ENCODE data around the gene PIGS.

The PIGS gene

GRCh38 chr17:28528327-28529012 lies 42.9 kb downstream of the PIGS start:
- TF ChIP-seq CTCF (IDR thresholded peaks at IDR 0.05; ENCODE audit: control extremely low read depth, extremely low read depth, low read depth, missing control alignments): no peak
- ChIA-PET POLR2A (no interaction called here), CTCF (interaction anchor here (0.8 to 5.8 kb wide), 7 partner anchors 8 to 40 kb away, joined by 3 to 25 read pairs (median 6); no protein-coding TSS in a partner anchor)
- DNase-seq (ENCODE audit: extremely low spot score): no peak

DNA sequence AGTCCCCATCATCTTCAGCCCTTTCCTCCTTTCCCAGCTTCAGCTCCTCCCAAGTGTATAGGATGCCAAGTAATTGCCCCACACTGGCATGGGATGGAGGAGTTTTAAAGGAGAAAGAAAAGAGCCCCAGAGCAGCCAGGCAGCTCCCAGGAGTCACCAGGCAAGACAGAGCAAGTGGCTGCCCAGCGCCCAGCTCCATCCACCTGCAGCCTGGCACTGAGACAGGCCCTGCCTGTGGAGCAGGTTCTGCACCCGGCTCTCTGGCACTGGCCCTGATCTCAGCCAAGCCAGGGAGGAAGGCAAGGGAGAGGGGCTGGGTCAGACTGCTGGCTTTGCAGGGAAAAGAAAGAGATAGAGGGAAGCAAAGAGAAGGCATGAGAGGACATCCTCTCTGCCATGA lies 43.5 kb downstream of the PIGS start:
- no peak for TF ChIP-seq CTCF (IDR thresholded peaks at IDR 0.05; ENCODE audit: control extremely low read depth, extremely low read depth, low read depth, missing control alignments)
- CTCF ChIA-PET: interaction anchor here (0.8 to 5.8 kb wide), 6 partner anchors 10 to 39 kb away, joined by 3 to 25 read pairs (median 8); no protein-coding TSS in a partner anchor
- no peak for DNase-seq (ENCODE audit: extremely low spot score)
- POLR2A ChIA-PET: no interaction called here

DNA sequence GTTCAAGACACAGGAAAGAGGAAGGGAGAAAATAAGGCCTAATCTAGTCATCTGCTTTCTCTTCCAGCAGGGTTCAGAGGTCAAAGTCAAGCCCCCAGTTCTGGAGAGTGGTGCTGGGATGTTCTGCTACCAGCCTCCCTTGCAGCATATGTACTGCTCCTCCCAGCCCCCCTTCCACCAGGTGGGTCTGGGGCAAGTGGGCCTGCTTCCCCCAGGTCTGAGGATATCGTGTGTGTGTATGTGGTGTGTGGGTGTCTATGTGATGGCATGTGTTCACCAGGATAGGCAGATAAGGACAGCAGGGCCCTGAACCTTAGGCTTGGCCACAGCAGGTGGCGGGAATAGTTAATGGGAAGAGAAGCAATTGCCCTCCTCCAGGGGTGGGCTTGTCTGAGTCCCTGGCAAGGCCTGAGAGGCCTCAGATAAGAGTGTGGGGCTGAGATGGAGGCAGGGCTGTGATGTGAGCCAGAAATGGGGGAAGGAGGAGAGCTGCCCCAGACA lies 44.1 kb downstream of the PIGS start:
- CTCF ChIA-PET: interaction anchor here (1.4 to 5.8 kb wide), 4 partner anchors 13 to 34 kb away, joined by 3 to 25 read pairs (median 13); no protein-coding TSS in a partner anchor
- TF ChIP-seq CTCF (IDR thresholded peaks at IDR 0.05; ENCODE audit: control extremely low read depth, extremely low read depth, low read depth, missing control alignments): no peak
- no peak for DNase-seq (ENCODE audit: extremely low spot score)
- POLR2A ChIA-PET: no interaction called here

DNA sequence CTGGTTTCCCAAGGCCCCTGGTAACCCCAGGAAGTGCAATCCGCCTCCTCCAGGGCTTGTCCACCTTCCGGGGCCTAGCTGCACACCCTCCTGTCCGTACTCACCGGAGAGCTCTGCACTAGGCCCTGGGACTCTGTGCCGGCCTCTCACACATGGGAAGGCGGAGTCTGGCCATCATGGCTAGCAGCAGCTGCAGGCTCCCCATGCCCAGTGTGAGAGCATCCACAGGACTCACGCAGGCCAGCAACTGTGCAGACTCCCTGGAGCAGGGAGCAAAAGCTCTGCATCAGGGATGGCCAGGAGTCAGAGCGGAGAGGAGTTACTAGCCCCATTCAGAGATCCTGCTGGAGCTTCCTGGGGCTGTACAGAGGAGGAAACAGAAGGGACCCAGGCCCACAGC lies 44.9 kb downstream of the PIGS start:
- DNase-seq (ENCODE audit: extremely low spot score): no peak
- ChIA-PET CTCF (interaction anchor here (5.8 kb wide), 1 partner anchor 14 kb away, joined by 25 read pairs; no protein-coding TSS in a partner anchor), POLR2A (no interaction called here)
- no peak for TF ChIP-seq CTCF (IDR thresholded peaks at IDR 0.05; ENCODE audit: control extremely low read depth, extremely low read depth, low read depth, missing control alignments)

GRCh38 chr17:28524476-28525424 lies 46.6 kb downstream of the PIGS start:
- TF ChIP-seq CTCF (IDR thresholded peaks at IDR 0.05; ENCODE audit: control extremely low read depth, extremely low read depth, low read depth, missing control alignments): no peak
- ChIA-PET CTCF (interaction anchor here (5.8 kb wide), 1 partner anchor 16 kb away, joined by 25 read pairs; no protein-coding TSS in a partner anchor), POLR2A (no interaction called here)
- no peak for DNase-seq (ENCODE audit: extremely low spot score)

DNA sequence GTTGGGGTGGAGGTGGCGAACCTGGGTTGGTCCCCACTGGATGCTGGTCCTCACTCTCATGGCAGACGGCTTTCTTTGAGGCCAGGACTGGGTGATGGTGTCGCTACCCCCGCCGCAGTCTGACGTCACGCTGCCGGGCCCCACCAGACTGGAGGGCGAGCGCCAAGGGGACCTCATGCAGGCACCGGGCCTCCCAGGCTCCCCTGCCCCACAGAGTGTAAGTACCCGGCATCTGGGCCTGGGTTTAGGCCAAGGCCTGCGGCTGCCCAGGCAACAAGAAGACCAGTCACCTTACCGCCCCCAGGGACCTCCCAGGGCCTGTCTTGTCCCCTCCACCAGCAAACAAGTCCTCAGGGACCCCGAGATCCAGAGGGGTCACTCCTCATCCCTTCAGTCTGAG lies 47.4 kb downstream of the PIGS start:
- POLR2A ChIA-PET: no interaction called here
- CTCF ChIA-PET: no interaction called here
- DNase-seq (ENCODE audit: extremely low spot score): no peak
- TF ChIP-seq CTCF (IDR thresholded peaks at IDR 0.05; ENCODE audit: control extremely low read depth, extremely low read depth, low read depth, missing control alignments): no peak
